ENCODE measurements around the gene MPHOSPH8.
A peak's percentile ranks its signal among the peaks of the same experiment; 100 is the strongest.

MPHOSPH8 gene

DNA sequence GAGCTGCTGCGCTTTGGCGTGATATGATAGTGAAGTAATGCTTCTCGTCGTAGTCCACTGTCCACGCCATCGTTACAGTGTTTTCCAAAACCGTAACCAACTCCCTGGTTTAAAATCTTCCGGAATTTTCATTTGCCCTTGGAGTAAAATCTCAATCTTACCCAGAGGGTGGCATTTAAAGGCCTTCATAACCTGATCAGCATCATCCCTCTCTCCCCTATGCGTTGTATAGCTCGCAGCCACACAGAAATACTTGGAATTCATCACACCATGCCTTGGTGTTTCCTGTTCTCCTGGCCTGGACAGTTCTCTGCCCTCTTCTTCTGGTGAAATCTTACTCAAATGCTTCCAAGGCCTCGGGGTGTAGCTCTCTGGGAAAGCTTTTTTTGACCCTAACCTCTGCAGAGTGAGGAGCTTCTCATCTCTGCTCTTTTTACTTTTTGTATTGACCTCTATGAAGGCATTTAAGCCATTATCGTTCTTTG lies 839 bp downstream of the MPHOSPH8 start:
- no peak for DNase-seq

DNA sequence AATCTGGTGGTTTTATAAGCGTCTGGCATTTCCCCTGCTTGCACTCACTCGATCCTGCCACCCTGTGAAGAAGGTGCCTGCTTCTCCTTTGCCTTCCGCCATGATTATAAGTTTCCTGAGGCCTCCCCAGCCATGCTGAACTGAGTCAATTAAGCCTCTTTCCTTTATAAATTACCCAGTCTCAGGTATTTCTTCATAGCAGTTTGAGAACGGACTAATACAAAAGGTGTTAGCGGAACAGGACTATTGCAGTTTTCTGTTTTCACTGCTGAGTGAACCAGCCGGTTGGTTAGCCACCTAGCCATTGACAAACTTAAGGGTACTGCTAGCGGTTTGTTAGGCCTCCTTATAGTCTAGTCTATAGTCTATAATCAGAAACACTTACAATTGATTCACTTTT lies 2.5 kb downstream of the MPHOSPH8 start:
- DNase-seq, result peak in 1 of 2 donors; percentile 11

DNA sequence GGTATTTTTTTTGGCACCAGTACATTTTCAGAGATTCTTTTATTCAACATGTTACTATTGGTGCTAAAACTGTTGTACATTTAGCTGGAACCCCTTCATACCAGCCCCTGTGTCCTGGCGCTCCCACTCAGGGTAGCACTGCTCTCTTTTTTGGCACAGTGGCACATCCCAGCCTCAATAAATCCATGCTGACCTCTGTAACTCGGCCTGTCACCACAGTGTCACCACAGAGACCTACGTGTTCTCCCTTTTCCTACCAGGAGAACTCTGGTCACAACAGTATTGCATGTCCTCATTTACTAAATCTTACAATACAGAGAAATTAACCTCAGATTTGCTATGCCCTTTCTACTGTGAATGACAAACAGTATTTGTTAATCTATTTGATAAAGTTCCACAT lies 10.2 kb downstream of the MPHOSPH8 start:
- no peak for DNase-seq

DNA sequence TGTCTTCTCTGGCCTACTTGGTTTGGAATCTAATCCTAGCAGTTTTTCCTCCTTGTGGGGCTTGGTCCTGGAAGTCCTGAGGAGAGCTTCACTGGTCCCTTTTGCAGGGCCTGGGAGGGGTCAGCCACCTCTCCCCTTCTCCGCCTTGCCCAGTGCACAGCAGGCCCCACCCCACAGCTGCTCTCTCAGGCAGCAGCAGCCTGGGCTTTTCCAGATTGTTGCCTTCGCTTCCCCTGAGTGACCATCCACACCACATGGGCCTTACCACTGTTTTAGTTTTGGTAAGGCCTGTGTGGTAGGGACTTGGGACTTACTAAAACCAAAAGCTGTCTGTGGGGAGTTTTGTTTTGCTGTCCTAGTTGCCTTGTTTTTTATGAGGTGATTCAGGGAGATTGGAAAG lies 11.5 kb downstream of the MPHOSPH8 start:
- DNase-seq, result no peak

DNA sequence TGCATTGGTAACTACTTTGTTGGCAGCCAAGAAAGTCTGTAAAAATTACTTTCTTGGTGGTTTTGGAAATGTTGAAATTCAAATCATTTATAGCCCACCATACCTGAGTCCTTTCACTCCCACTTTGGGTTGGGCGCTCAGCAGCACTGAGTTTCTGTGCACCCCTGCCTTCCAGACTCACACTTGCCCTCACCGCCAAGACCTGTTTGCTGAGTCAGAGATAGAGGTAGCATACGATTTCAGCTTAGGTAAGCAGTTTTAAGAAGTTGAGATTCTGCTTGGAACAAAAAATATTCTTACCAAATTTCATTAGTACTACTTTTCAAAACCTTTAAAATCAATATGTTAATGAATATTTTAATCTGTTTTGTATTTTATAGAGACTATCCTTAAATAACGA lies 12.6 kb downstream of the MPHOSPH8 start:
- DNase-seq, result no peak

DNA sequence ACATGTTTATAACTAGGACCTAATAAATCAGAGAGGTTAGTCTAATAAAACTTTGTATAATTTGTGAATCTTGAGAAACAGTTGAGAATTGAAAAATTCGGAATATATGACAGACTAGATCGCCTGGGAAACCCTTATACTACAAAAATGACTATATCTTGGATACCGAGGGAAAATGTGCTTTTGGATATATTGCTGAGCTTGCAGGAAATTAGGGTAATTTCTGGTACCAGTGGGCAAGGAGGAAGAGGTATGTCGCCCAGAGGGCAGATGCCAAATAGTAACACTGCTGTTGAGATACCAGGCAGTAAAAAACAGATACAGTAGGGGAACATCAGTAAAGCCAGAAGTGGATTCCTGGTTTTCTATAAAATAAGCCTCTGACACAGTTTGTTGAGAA lies 17.3 kb downstream of the MPHOSPH8 start:
- no peak for DNase-seq

DNA sequence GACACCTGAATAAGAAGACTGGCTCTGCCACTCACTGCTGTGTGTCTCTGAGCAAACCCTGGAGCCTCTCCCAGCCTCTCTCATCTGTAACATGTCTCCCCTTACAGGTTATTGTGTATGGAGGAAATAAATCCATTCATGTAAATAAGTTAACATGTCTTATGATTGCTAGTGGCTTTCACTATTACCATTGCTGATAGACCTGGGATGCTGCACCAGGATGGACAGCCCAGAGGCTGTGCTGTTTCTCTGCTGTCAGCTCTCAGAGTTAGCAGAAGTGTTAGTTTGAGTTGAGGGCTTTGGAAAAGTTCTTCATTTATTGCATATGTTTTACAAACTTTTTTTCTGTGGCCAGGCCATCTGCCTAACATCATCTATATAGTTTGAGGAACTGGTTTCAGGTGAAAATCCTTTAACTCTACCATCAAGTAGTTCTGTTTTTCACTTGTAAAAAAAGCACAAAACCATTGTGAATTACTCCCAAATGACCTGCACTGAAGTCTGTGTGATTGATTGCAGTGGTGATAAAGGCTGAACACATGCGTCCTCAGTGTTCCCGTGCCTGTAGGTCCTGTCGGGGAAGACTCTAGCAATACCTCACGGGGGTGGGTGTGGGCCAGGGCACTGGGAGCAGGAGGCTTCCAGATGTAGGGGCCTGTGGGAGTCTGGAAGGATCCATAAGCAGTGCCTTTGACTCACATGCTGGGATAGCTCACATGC lies 24.6 kb downstream of the MPHOSPH8 start:
- no peak for DNase-seq

DNA sequence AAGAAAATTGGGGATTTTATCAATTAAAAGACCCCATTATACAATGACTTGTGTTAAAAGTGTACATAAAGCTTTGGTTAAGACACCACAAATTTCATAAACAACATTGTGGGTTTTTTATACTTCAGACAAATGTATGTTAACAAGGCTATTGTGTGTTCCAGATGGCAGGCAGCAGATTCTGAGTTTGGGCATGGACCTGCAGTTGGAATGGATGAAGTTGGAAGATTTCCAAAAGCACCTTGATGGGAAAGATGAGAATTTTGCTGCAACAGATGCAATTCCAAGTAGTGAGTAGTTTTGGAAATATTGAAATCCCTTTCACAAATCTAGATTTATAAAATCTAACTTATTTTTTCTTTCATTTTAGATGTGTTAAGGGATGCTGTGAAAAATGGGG lies 25.4 kb downstream of the MPHOSPH8 start:
- no peak for DNase-seq

DNA sequence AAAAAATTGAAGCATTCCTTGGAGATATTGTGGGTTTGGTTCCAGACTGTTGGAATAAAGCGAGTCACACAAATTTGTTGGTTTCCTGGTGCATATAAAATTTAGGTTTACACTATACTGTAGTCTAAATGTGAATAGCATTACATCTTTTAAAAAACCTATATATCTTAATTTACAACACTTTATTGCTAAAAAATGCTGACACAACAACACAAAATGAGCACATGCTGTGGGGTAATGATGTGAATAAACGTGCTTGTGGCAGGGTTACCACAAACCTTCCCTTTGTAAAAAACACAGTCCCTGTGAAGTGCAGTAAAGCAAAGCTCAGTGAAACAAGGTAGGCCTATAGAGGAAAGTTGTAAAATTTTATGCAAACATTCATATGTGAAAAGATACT lies 27.7 kb downstream of the MPHOSPH8 start:
- no peak for DNase-seq

DNA sequence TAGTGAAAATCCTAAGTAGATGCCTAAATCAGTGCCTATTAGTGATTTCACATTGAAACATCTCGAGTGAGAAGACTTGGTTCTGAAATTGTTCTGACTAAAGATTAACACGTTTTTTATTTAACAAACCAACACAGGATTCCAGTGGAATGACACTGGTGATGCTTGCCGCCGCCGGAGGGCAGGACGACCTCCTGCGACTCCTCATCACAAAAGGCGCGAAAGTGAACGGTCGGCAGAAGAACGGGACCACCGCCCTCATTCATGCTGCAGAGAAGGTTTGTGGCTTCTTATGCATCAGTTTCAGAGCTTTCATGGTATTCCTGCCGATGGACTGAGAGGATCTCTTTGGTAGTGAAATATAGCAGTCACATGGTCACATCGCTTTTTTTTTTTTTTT lies 28.1 kb downstream of the MPHOSPH8 start:
- DNase-seq, result no peak

DNA sequence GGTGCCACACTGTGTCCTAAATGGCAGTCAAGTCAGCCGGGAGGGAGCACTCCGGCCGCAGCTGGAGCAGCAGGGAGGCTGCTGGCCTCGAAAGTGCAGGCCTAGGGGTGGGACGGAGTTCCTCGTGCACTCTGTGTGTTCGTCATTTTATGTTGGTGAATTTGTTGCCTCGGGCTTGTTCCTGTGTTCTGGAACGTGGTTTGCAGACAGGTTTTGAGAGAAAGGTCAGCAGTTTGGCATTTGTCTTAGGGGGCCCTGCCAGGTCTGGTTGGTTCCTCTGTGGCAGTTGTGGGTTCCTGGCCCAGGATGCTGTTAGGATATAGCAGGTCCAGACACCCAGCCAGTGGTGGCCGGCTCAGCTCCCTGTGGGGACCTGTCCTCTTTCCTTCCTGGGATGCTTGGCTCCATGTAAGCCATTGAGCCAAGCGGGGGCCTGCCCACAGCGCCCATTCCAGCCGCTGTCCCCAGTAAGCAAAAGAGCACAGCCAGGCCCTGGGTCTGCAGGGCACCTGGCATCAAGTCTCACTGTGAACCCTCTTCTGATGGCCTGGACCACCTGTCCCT lies 30.0 kb downstream of the MPHOSPH8 start:
- no peak for DNase-seq

DNA sequence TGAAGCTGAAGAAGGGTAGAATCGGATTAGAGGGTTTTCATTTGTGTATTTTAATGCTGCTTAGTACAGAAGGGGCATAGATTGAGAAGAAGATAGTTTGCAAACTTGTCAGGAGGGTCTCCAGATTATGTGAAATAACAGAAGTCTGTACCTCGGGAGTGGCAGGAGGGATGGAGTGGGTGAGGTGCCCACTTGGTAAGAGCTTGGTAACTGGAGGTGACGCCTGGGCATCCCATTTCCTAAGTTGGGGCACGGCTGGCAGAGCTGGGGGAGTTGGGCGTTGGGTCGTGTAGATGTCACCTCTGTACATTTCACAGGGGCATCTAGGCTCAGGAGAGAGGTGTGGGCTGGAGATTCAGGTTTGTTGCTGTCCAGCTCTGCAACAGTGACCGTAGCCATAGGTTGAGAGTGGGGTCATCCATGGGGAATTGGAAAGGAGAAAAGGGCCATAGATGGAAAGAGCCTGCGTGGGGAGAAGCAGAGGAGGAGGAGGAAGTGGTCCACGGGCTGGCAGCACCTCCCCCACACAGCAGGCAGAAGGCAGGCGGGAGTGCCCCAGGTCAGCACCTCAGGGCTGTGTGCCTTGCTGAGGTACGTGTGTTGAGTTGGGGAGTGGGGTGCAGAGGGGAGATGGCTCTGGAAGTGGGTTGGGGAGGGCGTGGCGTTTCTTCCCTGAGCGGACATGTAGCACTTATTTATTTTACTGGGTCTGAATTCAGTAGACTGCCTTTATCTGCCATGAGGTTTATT lies 31.2 kb downstream of the MPHOSPH8 start:
- DNase-seq, result no peak

DNA sequence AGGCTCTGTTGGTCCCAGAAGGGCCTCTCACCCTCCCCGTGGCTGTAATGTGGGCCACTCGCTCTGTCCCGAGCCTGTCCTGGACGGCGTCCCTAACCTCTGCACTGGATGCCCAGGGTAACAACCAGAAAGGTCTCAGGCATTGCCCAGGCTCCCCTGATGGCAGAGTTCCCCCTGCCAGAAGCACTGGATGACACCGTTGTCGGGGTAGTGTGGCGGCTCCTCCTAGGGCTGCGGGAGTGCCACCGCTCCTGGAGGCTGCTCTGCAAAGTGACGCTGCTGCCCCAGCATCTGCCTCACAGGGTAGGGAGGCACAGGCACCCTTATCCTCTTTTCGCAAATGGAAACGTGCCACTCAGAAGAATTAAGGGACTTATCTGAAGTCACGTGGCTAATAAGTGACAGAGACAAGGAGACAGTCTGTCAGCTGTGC lies 32.0 kb downstream of the MPHOSPH8 start:
- no peak for DNase-seq

DNA sequence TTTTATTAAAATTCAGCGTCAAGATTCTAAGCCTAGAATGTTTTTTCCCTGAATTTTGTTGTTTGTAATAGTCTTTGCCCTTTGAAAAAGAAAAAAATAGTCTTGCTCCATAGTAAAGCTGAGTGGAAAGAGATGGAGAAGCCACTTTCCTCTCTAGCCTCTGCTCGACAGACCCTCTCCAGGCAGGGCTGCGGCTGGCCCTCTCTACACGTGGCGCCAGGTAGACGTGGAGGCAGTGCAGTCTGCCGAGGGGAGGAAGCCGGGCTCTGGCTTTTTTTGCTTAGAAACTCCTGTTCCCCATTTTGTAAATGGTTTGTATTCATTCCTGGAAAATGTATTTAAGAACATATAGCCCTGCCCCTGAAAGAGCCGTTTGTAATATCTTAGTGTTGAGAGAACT lies 35.3 kb downstream of the MPHOSPH8 start:
- no peak for DNase-seq

DNA sequence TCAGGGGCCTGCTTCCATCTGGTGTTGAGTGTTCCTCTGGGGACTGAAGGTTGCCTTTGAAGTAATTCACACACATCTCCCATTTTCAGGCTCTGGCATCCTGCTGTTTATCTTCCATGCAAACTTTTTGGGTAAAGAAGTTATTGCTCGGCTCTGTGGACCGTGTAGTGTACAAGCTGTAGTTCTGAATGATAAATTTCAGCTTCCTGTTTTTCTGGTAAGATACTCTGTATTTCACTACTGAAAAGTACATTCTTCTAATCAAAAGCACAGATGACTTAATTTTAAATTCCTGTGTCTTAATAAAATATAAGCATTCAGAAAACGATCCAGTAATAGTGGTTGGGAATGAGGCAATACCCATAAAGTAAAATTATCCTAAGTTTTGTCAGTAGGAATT lies 36.7 kb downstream of the MPHOSPH8 start:
- no peak for DNase-seq

DNA sequence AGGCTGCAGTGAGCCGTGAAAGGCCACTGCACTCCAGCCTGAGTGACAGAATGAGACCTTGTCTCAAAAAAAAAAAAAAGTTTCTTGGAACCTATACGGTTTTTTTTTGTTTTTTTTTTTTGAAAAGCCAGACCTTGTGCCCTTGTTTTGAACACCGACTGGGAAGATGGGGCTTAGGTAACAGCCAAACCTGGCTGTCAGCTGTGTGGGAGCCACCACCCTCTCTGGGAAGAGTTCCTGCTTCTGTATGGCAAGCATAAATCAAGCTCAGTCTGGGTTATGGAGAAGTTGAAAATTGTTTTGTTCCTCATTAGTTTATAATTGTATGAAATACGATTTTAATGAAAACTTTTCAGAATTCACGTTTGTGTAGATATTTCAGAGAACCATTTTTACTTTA lies 39.5 kb downstream of the MPHOSPH8 start:
- no peak for DNase-seq

DNA sequence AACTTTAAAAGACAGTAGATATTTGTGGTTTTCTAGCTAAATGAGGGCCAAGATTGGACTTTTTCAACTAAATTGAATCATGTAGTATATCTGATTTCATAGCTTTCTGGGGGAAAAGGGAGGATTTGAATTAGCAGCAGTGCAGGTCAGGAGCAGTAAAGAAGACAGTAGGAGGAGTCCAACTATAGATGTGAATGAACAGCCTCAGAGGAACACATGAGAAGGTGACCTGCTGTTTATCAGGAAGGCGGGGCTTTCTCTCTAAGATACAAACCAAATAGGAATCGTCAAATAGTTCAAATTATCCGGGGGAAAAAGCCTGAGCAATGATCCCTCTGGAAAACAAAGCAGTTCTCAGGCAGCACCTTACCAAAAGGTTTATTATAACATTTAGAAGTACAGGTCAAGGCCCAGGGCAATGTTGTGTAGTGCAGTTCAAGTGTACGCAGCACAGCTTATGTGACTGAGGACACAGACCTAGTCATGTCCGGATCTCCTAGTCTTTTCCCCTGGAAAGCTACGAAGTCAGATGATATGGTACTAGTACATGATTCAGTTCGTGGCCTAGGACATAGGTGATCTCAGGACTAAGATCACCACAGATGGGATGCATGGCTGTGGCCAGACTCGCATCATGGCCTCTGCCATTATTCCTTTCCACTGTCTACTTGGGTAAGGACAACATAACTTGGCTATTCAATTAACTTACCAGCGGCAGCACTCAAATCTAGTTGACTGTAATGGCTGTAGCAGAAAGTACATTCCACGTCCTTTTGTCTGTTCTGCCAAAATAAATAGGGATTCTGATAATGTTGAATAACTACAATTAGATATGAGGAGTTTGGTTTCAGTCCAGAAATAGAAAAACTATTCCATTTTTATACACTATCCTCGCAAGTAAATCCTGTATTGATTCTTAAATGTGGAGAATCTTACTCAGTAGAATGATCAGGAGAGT lies 40.3 kb downstream of the MPHOSPH8 start:
- DNase-seq, result no peak

DNA sequence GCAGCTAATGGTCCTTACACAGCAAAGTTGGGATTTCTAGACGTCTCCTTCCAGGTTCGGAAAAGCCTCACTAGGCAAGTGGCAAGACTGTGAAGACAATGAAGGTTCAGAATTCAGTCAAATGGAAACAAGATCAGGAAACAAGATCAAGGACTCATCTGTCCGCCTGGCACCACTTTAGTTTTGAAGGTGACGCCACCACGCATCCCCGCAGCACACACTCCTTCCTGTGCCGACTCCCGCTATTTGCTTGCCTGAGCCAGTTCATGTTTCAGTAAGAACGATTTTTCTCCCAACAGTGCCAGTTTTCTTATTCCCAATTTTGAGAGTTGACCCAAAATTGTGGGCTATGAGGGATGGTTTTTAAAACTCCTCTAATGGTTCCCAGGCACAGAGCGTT lies 41.4 kb downstream of the MPHOSPH8 start:
- DNase-seq, result no peak

DNA sequence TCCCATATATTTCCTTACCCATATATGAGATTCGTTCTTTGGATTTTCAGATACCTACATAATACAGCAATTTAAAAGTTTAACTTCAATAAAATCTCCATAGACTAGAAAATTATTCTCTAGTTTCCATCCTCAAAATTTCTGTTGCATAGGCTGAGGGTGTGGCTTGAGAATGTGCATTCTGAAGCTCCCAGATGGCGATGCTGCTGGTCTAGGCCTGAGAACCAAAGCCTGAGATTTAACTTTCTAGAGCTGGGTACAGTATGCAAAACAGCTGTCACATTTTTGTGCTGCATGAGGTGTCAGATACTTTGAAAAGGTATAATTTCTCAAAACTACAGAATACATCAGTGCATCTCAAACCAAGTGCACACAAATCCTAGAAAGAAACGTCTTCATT lies 42.7 kb downstream of the MPHOSPH8 start:
- no peak for DNase-seq

DNA sequence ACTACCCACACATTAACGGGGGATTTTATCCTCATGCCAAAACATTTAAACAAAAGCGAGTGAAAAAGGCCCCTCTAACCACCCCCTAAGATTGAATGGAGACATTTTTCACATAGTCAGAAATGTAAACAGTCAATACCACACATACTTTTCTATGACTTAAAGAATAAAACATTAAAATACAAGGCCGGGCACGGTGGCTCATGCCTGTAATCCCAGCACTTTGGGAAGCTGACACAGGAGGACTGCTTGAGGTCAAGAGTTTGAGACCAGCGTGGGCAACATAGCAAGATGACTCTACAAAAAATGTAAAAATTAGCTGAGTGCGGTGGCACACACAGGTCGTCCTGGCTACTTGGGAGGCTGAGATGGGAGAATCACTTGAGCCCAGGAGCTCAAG lies 47.3 kb downstream of the MPHOSPH8 start:
- no peak for DNase-seq

DNA sequence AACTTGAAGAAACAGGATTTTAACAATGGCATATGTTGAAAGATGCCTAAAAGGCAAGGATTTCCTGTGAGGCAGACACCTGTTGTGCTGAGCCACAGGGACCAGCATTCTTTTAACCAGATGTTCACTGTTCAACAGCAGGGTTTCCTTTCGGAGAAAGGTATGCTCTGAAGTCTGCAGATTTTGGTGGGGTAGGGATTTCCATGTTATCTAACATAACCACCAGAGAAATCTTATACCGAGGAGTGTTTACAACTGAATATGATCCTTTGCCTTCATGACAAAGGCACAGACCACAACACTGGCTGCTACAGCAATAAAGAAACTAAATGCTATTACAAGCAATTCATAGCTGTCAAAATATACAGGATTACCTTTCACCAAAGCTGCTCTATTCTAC lies 48.1 kb downstream of the MPHOSPH8 start:
- DNase-seq, result no peak

DNA sequence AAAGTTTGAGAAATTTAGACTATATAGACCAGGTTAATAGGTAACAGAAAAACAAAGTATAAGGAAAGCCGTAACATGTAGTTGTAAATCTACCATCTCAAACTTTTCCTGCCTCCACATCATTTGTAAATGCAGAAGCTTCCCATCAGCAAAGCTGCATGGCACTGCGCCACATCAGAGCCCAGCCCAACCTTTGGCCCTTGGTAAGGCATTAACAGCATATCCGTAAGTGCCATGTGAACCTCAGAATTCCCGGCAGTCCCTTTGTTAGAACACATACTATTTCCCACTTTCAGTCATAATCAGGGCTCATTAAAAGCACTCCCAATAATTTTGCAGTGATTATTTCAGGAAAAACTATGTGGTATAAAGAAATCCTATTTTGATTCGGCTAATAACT lies 51.6 kb downstream of the MPHOSPH8 start:
- DNase-seq, result no peak

DNA sequence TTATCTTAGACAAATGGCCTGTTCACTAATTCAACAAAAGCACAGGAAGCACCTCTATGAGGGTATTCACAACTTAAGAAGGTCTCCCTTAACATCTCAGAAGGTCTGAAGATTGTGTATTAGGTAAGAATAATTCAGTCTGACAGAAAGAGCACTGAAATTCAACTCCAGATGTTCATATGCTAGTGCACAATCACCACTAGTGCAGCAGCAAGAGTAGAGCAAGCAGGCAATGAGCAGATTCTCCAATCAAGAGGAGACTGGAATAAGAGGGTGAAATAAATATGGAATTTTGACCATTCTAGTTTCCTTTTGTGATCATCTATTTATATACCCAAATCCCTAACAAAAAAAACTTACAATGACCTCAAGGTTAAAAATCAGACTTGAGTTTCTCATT lies 52.0 kb downstream of the MPHOSPH8 start:
- no peak for DNase-seq
